Measurements from ENCODE around the gene FAM20B.
"Not testable (repeated sequence)": the region's sequence is repeated elsewhere in the genome, so short reads cannot be mapped to it uniquely, and the experiment has no call there.

FAM20B gene, protein sequence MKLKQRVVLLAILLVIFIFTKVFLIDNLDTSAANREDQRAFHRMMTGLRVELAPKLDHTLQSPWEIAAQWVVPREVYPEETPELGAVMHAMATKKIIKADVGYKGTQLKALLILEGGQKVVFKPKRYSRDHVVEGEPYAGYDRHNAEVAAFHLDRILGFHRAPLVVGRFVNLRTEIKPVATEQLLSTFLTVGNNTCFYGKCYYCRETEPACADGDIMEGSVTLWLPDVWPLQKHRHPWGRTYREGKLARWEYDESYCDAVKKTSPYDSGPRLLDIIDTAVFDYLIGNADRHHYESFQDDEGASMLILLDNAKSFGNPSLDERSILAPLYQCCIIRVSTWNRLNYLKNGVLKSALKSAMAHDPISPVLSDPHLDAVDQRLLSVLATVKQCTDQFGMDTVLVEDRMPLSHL

DNA sequence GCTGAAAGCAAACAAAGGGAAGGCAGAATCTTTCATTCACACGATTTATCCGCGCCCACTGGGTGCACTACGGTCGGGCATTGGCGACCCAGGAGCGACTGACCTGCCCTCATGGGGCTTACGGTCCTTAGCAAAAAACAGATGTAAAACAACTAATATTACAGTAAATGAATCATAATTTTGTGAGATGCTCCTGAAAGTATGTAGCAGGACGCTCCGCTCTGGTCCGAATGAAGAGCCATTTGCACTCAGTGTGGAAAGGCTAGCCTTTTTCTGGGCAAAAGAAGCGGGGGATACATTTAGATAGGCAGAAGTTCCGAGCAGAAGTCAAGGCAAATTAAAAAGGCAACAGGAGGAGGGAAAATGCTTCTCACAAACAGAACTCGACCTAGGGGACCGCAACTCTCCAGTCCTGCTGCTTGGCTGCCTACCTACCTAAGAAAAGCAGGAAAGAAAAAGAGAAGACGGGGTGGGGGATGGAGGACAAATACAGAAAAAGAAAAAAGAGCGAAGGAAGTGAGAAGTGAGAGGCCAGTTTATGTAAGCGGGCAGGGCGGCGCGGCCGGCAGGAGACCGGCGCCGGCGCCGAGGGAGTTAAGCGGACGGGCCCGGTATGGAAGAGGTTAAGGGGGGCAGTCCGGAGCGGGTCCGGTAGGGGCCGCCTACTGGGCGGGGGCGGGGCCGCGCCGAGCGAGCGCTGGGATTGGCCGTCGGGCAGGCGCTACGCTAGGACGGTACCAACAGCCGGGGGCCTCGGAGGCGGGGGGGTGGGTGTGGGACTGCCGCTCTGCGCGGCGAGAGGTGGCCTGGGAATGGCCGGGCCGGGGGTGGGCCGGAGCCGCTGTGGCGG is at the start of gene FAM20B:
TSS of gene FAM20B (plus strand) at position 770 of the 850 bp plus-strand sequence. CDS start 17,954 bp downstream, outside the sequence.
- TF ChIP-seq, protein P1, sequence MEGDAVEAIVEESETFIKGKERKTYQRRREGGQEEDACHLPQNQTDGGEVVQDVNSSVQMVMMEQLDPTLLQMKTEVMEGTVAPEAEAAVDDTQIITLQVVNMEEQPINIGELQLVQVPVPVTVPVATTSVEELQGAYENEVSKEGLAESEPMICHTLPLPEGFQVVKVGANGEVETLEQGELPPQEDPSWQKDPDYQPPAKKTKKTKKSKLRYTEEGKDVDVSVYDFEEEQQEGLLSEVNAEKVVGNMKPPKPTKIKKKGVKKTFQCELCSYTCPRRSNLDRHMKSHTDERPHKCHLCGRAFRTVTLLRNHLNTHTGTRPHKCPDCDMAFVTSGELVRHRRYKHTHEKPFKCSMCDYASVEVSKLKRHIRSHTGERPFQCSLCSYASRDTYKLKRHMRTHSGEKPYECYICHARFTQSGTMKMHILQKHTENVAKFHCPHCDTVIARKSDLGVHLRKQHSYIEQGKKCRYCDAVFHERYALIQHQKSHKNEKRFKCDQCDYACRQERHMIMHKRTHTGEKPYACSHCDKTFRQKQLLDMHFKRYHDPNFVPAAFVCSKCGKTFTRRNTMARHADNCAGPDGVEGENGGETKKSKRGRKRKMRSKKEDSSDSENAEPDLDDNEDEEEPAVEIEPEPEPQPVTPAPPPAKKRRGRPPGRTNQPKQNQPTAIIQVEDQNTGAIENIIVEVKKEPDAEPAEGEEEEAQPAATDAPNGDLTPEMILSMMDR (IDR thresholded peaks at IDR 0.05; ENCODE audit: insufficient read depth, low read length, poor library complexity, severe bottlenecking), result no peak
- H3K36me3 ChIP-seq (ENCODE audit: control insufficient read depth, insufficient read depth, low read length), result no peaks in the 10 kb centered on the region
- DNase-seq (ENCODE audit: extremely low read depth, insufficient read length), result peak; percentile 97
- no peaks in the 10 kb centered on the region for H3K27me3 ChIP-seq (replicated peaks; ENCODE audit: control insufficient read depth, insufficient read depth, low read length)
- peak within 1 kb of the TSS; percentile 85 for H3K4me3 ChIP-seq (replicated peaks; ENCODE audit: low read depth, low read length)

DNA sequence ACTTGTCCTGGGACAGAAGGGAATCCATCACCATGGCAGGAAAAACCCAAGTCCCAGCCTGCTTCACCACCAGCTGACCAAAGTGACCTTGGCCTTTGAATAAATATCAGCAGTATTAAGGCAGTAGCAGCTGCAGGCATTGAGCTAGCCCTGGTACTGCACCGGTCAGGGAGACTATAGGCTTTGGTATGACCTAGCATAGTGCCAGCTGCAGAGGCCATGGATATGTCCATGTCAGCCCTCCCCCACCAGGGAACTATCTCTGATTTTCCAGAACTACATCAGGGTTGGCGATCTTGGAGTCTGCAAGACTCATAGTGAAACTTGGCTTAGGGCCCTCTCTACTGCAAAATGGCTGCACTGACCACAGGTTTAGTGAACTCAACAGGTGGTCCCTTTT is 49.2 kb upstream of the FAM20B start:
- no peaks in the 10 kb centered on the region for H3K27me3 ChIP-seq (replicated peaks; ENCODE audit: control insufficient read depth, insufficient read depth, low read length)
- no peaks in the 10 kb centered on the region for H3K36me3 ChIP-seq (ENCODE audit: control insufficient read depth, insufficient read depth, low read length)
- TF ChIP-seq, protein P1 (IDR thresholded peaks at IDR 0.05; ENCODE audit: insufficient read depth, low read length, poor library complexity, severe bottlenecking), result no peak
- DNase-seq (ENCODE audit: extremely low read depth, insufficient read length), result no peak
- no peak overlapping the region for H3K4me3 ChIP-seq (replicated peaks; ENCODE audit: low read depth, low read length)

DNA sequence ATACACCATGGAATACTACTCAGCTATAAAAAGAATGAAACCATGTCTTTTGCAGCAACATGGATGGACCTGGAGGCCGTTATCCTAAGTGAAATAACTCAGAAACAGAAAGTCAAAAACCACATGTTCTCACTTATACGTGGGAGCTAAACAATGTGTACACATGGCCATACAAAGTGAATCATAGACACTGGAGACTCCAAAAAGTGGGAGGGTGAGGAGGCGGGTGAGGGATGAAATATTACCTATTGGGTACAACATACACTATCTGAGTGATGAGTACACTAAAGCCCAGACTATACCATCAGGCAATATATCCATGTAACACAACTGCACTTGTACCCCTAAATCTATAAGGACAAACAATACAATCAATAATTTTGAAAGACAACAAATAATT is 39.5 kb upstream of the FAM20B start:
- TF ChIP-seq, protein P1 (IDR thresholded peaks at IDR 0.05; ENCODE audit: insufficient read depth, low read length, poor library complexity, severe bottlenecking), result no peak
- no peaks in the 10 kb centered on the region for H3K27me3 ChIP-seq (replicated peaks; ENCODE audit: control insufficient read depth, insufficient read depth, low read length)
- no peak for DNase-seq (ENCODE audit: extremely low read depth, insufficient read length)
- no peak overlapping the region for H3K4me3 ChIP-seq (replicated peaks; ENCODE audit: low read depth, low read length)
- H3K36me3 ChIP-seq (ENCODE audit: control insufficient read depth, insufficient read depth, low read length), result no peaks in the 10 kb centered on the region

DNA sequence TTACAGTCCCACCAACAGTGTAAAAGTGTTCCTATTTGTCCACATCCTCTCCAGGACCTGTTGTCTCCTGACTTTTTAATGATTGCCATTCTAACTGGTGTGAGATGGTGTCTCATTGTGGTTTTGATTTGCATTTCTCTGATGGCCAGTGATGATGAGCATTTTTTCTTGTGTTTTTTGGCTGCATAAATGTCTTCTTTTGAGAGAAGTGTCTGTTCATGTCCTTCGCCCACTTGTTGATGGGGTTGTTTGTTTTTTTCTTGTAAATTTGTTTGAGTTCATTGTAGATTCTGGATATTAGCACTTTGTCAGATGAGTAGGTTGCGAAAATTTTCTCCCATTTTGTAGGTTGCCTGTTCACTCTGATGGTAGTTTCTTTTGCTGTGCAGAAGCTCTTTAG is 37.5 kb upstream of the FAM20B start:
- not testable (repeated sequence) for H3K27me3 ChIP-seq (replicated peaks; ENCODE audit: control insufficient read depth, insufficient read depth, low read length); H3K36me3 ChIP-seq (ENCODE audit: control insufficient read depth, insufficient read depth, low read length); H3K4me3 ChIP-seq (replicated peaks; ENCODE audit: low read depth, low read length); DNase-seq (ENCODE audit: extremely low read depth, insufficient read length)

DNA sequence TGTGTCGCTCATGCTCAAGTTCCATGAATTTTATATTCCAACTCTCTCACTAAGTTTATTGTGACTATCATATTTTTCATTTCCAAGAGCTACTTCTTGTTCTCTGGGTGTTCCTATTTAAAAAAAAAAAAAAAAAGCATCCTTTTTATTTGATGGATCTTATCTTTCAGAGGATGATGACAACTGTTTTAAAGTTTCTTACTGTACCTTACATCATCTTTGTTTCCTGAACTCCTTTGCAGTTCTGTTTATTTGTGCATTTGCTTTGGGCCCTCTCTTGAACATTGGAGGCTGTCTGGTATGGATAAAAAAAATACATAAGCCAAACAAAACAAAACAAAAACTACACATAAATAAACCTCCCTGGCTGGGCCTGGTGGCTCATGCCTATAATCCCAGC is 32.1 kb upstream of the FAM20B start:
- TF ChIP-seq, protein P1 (IDR thresholded peaks at IDR 0.05; ENCODE audit: insufficient read depth, low read length, poor library complexity, severe bottlenecking), result no peak
- no peak for DNase-seq (ENCODE audit: extremely low read depth, insufficient read length)
- Histone ChIP-seq H3K36me3 (ENCODE audit: control insufficient read depth, insufficient read depth, low read length) (no peaks in the 10 kb centered on the region), H3K27me3 (replicated peaks; ENCODE audit: control insufficient read depth, insufficient read depth, low read length) (no peaks in the 10 kb centered on the region), H3K4me3 (replicated peaks; ENCODE audit: low read depth, low read length) (no peak overlapping the region)

DNA sequence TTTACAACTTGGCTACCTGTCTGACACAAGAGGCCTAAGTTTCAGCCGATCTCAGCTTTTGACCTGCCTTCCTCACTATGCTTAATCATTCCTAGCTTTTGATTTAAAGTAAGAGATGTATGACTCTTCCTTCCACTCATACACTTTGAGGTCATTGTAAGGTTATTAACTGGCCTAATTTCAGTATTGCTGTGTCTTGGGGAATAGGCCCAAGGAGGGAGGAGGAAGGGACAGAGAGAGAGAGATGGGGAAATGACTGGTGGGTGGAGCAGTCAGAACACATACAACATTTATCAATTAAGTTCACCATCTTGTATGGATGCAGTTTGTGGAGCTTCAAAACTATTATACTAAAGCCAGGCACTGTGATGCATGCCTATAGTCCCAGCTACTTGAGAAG is 28.3 kb upstream of the FAM20B start:
- Histone ChIP-seq H3K36me3 (ENCODE audit: control insufficient read depth, insufficient read depth, low read length) (no peaks in the 10 kb centered on the region), H3K4me3 (replicated peaks; ENCODE audit: low read depth, low read length) (no peak overlapping the region), H3K27me3 (replicated peaks; ENCODE audit: control insufficient read depth, insufficient read depth, low read length) (no peaks in the 10 kb centered on the region)
- no peak for DNase-seq (ENCODE audit: extremely low read depth, insufficient read length)
- TF ChIP-seq, protein P1 (IDR thresholded peaks at IDR 0.05; ENCODE audit: insufficient read depth, low read length, poor library complexity, severe bottlenecking), result no peak
